ENCODE data around the gene RNF187.

Gene RNF187

GRCh38 chr1:228513236-228513900, 26.2 kb downstream of the RNF187 start:
- TF ChIP-seq CTCF (IDR thresholded peaks at IDR 0.05; ENCODE audit: extremely low read depth, missing control alignments): no peak

DNA sequence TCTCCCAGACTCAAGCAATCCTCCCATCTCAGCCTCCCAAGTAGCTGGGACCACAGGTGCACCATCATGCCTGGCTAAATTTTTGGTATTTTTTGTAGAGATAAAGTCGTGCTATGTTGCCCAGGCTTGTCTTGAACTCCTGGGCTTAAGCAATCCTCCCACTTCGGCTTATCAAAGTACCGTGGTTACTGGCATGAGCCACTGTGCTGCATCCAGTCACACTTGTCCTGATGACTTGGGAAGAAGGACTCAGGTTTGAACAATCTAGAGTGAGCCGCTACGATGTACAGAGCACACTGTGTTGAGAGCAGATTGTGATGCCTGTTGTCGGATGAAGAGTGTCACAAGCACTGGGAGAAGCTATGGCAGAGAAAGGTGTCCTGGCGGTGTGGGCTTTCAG, 27.2 kb downstream of the RNF187 start:
- DNase-seq (ENCODE audit: low spot score): no peak
- no peak for TF ChIP-seq CTCF (IDR thresholded peaks at IDR 0.05; ENCODE audit: extremely low read depth, missing control alignments)

More at GRCh38 chr1:228513236-228513900, 26.2 kb downstream of the RNF187 start:
- DNase-seq (ENCODE audit: low spot score): no peak

DNA sequence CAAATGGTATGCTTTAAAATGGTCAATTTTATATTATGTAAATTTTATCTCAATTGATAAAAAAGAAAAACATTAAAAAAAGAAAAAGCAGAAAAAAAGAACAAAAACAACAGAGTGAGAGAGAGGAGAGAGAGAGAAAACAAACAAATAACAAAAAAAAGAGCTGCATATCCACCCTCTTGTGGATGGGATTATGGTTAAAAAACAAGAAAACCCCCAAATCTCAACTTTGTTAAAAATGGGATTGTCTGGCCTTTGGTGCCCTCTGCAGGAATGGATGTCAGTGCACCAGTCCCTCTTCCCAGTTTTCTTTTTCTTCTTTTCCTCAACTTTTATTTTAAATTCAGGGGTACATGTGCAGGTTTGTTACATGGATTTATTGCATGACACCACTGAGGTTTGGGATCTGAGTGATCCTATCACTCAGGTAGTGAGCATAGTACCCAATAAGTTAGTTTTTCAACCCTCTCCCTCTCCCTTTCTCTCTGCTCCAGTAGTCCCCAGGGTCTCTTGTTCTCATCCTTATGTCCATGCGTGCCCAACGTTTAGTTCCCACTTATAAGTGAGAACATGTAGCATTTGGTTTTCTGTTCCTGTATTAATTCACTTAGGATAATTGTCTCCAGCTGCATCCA, 28.1 kb downstream of the RNF187 start:
- peak; percentile 61 for DNase-seq (ENCODE audit: low spot score)
- peak; percentile 42 for TF ChIP-seq CTCF (IDR thresholded peaks at IDR 0.05; ENCODE audit: extremely low read depth, missing control alignments)

- DNase-seq (ENCODE audit: low spot score): no peak
- no peak for TF ChIP-seq CTCF (IDR thresholded peaks at IDR 0.05; ENCODE audit: extremely low read depth, missing control alignments)
These were observed 30.5 kb downstream of the RNF187 start for GRCh38 chr1:228517655-228518054.

DNA sequence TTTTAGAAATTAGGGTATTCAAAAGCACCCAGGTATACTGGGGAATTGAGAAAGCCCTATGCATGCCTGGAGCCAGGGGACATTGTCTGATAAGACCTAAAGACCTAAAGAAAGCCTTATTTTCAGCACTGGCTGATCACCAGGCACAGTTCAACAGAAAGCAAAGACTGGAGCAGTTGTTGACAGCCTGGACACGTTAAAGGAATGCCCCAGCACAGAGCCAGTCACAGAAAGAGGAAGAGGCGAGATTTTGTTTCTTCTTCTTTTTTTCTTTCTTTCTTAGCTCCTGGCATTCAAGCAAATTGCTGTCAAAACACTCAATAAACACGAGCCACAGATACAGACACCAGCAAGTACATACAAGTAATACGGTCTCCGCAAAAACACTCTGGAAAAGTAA, 40.4 kb downstream of the RNF187 start:
- no peak for TF ChIP-seq CTCF (IDR thresholded peaks at IDR 0.05; ENCODE audit: extremely low read depth, missing control alignments)
- no peak for DNase-seq (ENCODE audit: low spot score)

DNA sequence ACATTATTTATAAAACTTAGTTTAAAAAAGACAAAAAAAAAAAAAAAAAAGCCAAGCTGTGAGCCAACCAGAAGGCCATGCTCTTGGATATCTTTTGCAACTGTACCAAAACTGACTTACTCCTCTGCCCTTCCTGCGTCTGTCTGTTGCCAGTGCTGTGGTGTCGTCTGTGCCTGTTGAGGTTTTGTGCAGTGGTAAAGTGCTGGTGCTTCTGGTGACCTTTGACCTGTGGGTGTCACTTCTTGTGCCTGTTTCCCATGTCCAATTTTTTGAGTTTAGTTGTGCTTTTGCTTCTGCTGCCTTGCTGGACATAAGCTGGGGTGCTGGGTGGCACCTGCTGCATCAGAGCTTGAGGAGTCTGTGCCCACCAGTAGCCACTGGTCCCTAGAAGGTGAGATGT, 41.4 kb downstream of the RNF187 start:
- no peak for TF ChIP-seq CTCF (IDR thresholded peaks at IDR 0.05; ENCODE audit: extremely low read depth, missing control alignments)
- no peak for DNase-seq (ENCODE audit: low spot score)

GRCh38 chr1:228530086-228530758, 43.0 kb downstream of the RNF187 start:
- DNase-seq (ENCODE audit: low spot score): no peak
- no peak for TF ChIP-seq CTCF (IDR thresholded peaks at IDR 0.05; ENCODE audit: extremely low read depth, missing control alignments)

Data from GM20000 (cell line).